DOHH2 (cell line): ENCODE data around the gene TPP1.

ENCODE experiments used
- H3F3A ChIP-seq: fragments of 200-600 bp; sonication (generic), shearing (Covaris generic); 2 replicates; pipeline ENCODE4 v1.6.0; 2016; ENCODE audit warnings: antibody characterized with exemption, mild to moderate bottlenecking; ENCODE audit not compliant: control insufficient read depth, insufficient read depth
- H3K27ac ChIP-seq: fragments of 200-600 bp; sonication (generic); 2 replicates; pipeline ENCODE4 v1.5.1; 2014; ENCODE audit warnings: low read depth, mild to moderate bottlenecking, low read length, moderate library complexity
- H3K27me3 ChIP-seq: fragments of 200-600 bp; sonication (generic); 2 replicates; pipeline ENCODE4 v1.6.1; 2014; ENCODE audit warnings: mild to moderate bottlenecking, low read length, mixed read lengths; ENCODE audit not compliant: control insufficient read depth
- H3K36me3 ChIP-seq: fragments of 200-600 bp; sonication (generic); 2 replicates; pipeline ENCODE4 v1.6.1; 2014; ENCODE audit warnings: mild to moderate bottlenecking, low read length, moderate library complexity, mixed read lengths; ENCODE audit not compliant: control insufficient read depth
- H3K4me1 ChIP-seq: fragments of 200-600 bp; sonication (generic); 2 replicates; pipeline ENCODE4 v1.6.1; 2014; ENCODE audit warnings: mild to moderate bottlenecking, low read length, mixed read lengths; ENCODE audit not compliant: control insufficient read depth
- H3K4me2 ChIP-seq: fragments of 200-600 bp; sonication (generic); 2 replicates; pipeline ENCODE4 v1.6.0; 2014; ENCODE audit warnings: mild to moderate bottlenecking, low read length, moderate library complexity
- H3K4me3 ChIP-seq: fragments of 200-600 bp; sonication (generic); 2 replicates; pipeline ENCODE4 v1.5.1; 2014; ENCODE audit warnings: mild to moderate bottlenecking, low read length, mixed read lengths
- H3K79me2 ChIP-seq: fragments of 200-600 bp; sonication (generic); 2 replicates; pipeline ENCODE4 v1.6.1; 2014; ENCODE audit warnings: mild to moderate bottlenecking, low read length, mixed read lengths; ENCODE audit not compliant: control insufficient read depth
- H3K9me2 ChIP-seq: fragments of 200-600 bp; sonication (generic); replicated peaks from 2 replicates; pipeline ENCODE4 v1.6.1; 2014; ENCODE audit warnings: mild to moderate bottlenecking, low read length, mixed read lengths; ENCODE audit not compliant: control insufficient read depth
- H3K9me3 ChIP-seq: fragments of 200-600 bp; sonication (generic); 2 replicates; pipeline ENCODE4 v1.6.1; 2014; ENCODE audit warnings: antibody characterized with exemption, low read length, mixed read lengths; ENCODE audit not compliant: control insufficient read depth, insufficient read depth
- H4K20me1 ChIP-seq: fragments of 200-600 bp; sonication (generic); 2 replicates; pipeline ENCODE4 v1.6.0; 2014; ENCODE audit warnings: low read depth, mild to moderate bottlenecking, antibody characterized with exemption, low read length, moderate library complexity; ENCODE audit not compliant: control insufficient read depth, insufficient read depth
- CTCF ChIP-seq: fragments of 200-600 bp; sonication (generic); IDR thresholded peaks from one replicate; pipeline ENCODE4 v1.5.1; 2014; ENCODE audit warnings: antibody characterized with exemption, mild to moderate bottlenecking, low read depth, low read length; ENCODE audit not compliant: poor library complexity, severe bottlenecking
- EZH2phosphoT487 ChIP-seq: fragments of 200-600 bp; sonication (generic); IDR thresholded peaks from 2 replicates; pipeline ENCODE4 v1.6.1; 2017; ENCODE audit warnings: borderline replicate concordance, mild to moderate bottlenecking, antibody characterized with exemption, low read length, moderate library complexity, mixed read lengths

TPP1 gene

GRCh38 chr11:6571434-6572008 lies 47.7 kb downstream of the TPP1 start:
- Histone ChIP-seq H4K20me1 (no peaks in the 10 kb centered on the region), H3K36me3 (no peaks in the 10 kb centered on the region), H3K4me2 (no peak overlapping the region), H3K27ac (no peak overlapping the region), H3K9me2 (no peaks in the 10 kb centered on the region), H3F3A (no peaks in the 10 kb centered on the region), H3K4me3 (no peak overlapping the region), H3K27me3 (no peaks in the 10 kb centered on the region), H3K9me3 (no peaks in the 10 kb centered on the region), H3K79me2 (no peaks in the 10 kb centered on the region), H3K4me1 (no peaks in the 10 kb centered on the region)
- TF ChIP-seq CTCF (no peak), EZH2phosphoT487 (no peak)

- no peaks in the 10 kb centered on the region for H3F3A ChIP-seq
- H3K79me2 ChIP-seq, result no peaks in the 10 kb centered on the region
- H3K9me2 ChIP-seq, result no peaks in the 10 kb centered on the region
- TF ChIP-seq CTCF, result no peak
- no peak for TF ChIP-seq EZH2phosphoT487
- no peaks in the 10 kb centered on the region for H4K20me1 ChIP-seq
- H3K36me3 ChIP-seq, result no peaks in the 10 kb centered on the region
- H3K4me1 ChIP-seq, result no peaks in the 10 kb centered on the region
- H3K9me3 ChIP-seq, result no peaks in the 10 kb centered on the region
- H3K27me3 ChIP-seq, result no peaks in the 10 kb centered on the region
- no peak overlapping the region for H3K27ac ChIP-seq
- no peak overlapping the region for H3K4me3 ChIP-seq
- no peak overlapping the region for H3K4me2 ChIP-seq
Observed at GRCh38 chr11:6570691-6571427, 48.4 kb downstream of the TPP1 start.

- no peaks in the 10 kb centered on the region for H3K79me2 ChIP-seq
- H3K27me3 ChIP-seq, result no peaks in the 10 kb centered on the region
- TF ChIP-seq CTCF, result no peak
- no peak for TF ChIP-seq EZH2phosphoT487
- no peaks in the 10 kb centered on the region for H3F3A ChIP-seq
- H3K27ac ChIP-seq, result no peak overlapping the region
- no peak overlapping the region for H3K4me3 ChIP-seq
- no peaks in the 10 kb centered on the region for H3K9me2 ChIP-seq
- no peaks in the 10 kb centered on the region for H3K36me3 ChIP-seq
- no peaks in the 10 kb centered on the region for H3K4me1 ChIP-seq
- no peaks in the 10 kb centered on the region for H4K20me1 ChIP-seq
- no peaks in the 10 kb centered on the region for H3K9me3 ChIP-seq
- no peak overlapping the region for H3K4me2 ChIP-seq
Observed at GRCh38 chr11:6569706-6570105, 49.5 kb downstream of the TPP1 start.
